HG03571 (cell line): ENCODE results near the gene RABGAP1L.
"Not testable (repeated sequence)": the region's sequence is repeated elsewhere in the genome, so short reads cannot be mapped to it uniquely, and the experiment has no call there.

Experiments
- ATAC-seq: cut with Tn5 transposase; IDR thresholded peaks from one replicate; pipeline ENCODE4 v1.9.1; 2021; ENCODE audit not compliant: unreplicated experiment

RABGAP1L gene

DNA sequence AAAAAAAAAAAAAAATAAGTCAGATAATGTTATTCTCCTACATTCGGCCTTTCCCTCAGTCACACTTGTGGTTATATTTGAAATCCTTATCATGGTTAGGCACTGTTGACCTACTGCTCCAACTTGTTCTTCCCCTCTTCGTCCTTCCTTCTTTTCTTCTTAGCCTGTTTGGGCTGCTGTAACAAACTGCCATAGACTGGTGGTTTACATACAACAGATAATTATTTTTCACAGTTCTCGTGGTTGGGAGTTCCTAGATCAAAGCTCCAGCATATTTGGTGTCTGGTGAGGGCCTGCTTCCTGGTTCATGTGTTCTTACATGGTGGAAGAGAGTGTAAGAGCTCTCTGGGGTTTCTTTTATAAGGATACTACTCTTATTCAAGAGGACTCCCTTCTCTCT, 73.4 kb downstream of the RABGAP1L start:
- ATAC-seq = no peak

- not testable (repeated sequence) for ATAC-seq
These were observed 79.7 kb downstream of the RABGAP1L start for GRCh38 chr1:174238845-174239501.

- ATAC-seq = no peak
These were observed 80.2 kb downstream of the RABGAP1L start for GRCh38 chr1:174239541-174239940.

GRCh38 chr1:174242856-174243255, 83.5 kb downstream of the RABGAP1L start:
- no peak for ATAC-seq

DNA sequence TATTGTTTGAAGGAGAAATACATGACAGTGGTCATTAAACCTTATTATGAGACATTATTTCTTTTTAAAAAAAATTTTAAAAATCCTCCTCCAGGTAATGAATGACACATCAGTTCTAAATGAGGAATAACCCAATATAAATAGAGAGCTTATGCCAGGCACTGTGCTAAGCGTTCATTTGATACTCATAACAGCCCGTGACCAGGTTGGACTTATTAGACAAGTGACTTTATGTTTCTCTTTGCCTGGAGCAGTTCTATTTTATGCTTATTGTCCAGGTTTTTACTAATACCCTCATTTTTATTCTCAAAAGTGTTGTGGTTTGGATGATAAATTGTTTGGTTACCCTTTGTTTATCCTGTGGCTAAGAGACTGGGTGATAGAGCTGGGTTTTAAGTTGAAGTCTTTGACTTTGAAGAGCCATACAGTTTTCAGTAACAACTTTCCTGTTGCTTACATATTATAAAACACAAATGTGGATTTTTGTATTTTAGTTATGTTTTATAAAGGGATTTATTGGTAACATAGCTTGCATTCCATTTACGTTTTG, 84.2 kb downstream of the RABGAP1L start:
- no peak for ATAC-seq

DNA sequence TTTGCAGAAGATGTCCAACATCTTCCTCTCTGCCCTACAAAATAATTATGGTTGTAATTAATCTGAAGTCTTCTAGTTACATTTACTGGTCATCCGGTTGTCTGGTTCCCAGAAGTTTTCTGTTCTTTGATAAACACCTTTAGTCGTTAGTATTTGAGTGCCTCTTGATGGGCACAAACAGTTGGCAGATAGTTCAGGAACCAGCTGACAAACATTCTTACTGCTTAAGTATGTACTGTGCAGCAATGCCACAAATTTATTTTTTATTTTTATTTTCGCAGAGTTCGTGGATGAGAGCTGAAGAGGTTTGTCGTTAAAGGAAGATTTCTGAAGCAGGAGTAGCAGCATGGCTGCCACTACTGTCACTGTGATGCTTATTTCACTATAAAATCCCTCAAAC, 84.7 kb downstream of the RABGAP1L start:
- ATAC-seq = no peak

DNA sequence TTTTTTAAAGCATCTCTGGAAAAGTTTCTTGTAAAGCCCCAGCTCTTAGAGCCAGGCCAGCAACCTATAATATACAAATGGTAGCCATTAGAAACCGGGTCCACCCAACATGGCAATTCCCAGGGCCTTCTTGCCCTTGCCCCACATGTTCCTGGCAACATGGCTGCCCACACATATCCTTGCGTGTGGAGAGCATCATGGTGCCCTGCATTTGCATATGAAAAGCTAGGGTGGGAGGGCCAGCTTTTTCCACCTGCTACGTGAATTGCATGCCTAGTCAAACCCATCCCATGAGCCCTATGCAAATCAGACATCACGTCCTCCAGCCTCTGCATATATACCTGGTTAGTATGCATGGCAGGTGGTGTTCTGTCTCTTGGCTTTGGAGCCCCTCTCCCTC, 88.2 kb downstream of the RABGAP1L start:
- no peak for ATAC-seq

GRCh38 chr1:174248041-174248440, 88.7 kb downstream of the RABGAP1L start:
- no peak for ATAC-seq

DNA sequence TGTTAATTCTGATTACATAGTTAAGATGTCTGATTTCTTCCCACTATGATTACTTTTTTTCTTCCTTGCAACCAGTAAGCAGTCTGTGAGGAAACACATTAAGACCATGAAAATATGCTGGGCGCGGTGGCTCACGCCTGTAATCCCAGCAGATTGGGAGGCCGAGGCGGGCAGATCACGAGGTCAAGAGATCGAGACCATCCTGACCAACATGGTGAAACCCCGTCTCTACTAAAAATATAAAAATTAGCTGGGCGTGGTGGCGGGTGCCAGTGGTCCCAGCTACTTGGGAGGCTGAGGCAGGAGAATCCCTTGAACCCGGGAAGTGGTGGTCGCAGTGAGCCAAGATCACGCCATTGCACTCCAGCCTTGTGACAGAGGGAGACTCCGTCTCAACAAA, 97.1 kb downstream of the RABGAP1L start:
- not testable (repeated sequence) for ATAC-seq

DNA sequence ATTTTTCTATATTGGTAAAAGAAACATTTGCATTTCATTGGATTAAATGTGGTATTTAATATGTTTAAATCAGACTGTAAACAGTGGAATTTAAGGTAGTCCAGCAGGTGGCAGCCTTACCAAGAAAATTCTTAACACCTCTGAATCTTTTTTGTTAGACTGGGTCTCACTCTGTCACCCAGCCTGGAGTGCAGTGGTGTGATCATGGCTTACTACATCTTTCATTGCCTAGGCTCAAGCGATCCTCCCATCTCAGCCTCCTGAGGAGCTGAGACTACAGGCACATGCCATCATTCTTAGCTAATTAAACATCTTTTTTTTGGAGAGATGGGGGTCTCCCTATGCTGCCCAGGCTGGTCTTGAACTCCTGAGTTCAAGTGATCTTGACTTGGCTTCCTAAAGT, 98.8 kb downstream of the RABGAP1L start:
- ATAC-seq = no peak

- no peak for ATAC-seq
These were observed 103.3 kb downstream of the RABGAP1L start for GRCh38 chr1:174262349-174263241.

DNA sequence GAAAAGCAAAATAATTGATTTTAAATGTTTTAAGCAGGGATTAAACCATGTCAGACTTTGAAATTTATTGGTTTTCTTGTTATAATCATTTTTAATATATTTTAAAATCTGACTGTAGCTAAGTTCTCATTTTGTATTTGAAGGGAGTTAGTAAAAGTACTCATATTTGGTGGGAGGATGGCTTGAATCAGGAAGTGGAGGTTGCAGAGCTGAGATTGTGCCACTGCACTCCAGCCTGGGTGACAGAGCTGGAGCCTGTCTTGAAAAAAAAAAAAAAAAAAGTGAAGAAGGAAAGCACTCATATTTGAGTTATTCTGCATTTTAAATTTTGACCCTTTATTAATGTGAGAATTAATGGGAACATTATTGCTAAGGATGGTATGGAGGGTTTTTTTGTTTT, 106.0 kb downstream of the RABGAP1L start:
- no peak for ATAC-seq

DNA sequence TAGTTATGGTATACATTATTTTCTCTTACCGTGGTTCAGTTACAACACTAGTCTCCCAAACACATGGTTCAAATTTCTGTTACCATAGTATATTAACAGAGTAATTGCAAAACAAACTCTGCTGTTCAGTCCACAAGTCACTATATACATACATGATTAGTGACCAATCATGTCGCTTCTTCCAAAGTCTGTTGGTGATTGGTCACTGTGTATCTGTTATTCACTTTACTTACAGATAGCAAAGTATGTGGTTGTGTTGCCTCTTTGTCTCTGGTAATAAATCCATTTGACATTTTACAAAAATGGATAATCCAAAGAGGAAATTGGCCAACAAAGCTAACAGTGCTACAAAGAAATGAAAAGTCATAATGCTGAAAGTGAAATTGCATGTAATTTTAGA, 107.2 kb downstream of the RABGAP1L start:
- no peak for ATAC-seq

- ATAC-seq = no peak
These were observed 107.8 kb downstream of the RABGAP1L start for GRCh38 chr1:174266991-174267612.

GRCh38 chr1:174269989-174270651, 110.8 kb downstream of the RABGAP1L start:
- no peak for ATAC-seq

- ATAC-seq = no peak
These were observed 113.9 kb downstream of the RABGAP1L start for GRCh38 chr1:174273190-174273589.

GRCh38 chr1:174273776-174274175, 114.5 kb downstream of the RABGAP1L start:
- ATAC-seq = no peak

GRCh38 chr1:174274452-174274851, 115.1 kb downstream of the RABGAP1L start:
- ATAC-seq = no peak

DNA sequence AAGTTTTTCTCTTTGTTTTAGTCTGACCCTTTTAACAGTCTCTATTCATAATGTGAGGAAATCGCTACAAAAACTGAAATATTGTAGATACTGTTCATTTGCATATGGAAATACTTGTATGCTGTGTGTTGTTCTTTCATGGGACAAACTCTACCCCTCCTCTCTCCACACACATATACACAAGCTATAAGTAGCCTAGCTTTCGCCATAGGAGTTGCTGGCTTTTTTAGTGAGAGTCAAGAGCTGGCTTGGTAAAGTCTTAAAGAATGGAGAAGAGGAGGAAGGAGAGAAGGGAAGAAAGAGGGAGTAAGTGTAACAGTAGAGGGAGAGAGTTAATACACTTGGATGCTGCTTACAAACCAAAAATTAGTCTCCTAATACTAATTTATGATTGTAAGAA, 115.6 kb downstream of the RABGAP1L start:
- ATAC-seq = no peak

- no peak for ATAC-seq
These were observed 116.8 kb downstream of the RABGAP1L start for GRCh38 chr1:174276087-174276486.

- ATAC-seq = no peak
These were observed 124.7 kb downstream of the RABGAP1L start for GRCh38 chr1:174284052-174284451.
